ENCODE results near the gene HPCAL1.
"Not testable (repeated sequence)": the region's sequence is repeated elsewhere in the genome, so short reads cannot be mapped to it uniquely, and the experiment has no call there.

Gene HPCAL1

GRCh38 chr2:10263526-10263925, 39.2 kb upstream of the HPCAL1 start:
- H3K23ac ChIP-seq (ENCODE audit: low read length); H2AK5ac ChIP-seq (ENCODE audit: low read length); H3K4me1 ChIP-seq (ENCODE audit: control insufficient read depth, low read depth, low read length); H4K5ac ChIP-seq (ENCODE audit: low read length); H2BK5ac ChIP-seq (ENCODE audit: low read length); H3K4me2 ChIP-seq (ENCODE audit: low read length); H2BK120ac ChIP-seq (ENCODE audit: low read depth, low read length); H3K18ac ChIP-seq (ENCODE audit: low read length); H3K9ac ChIP-seq (ENCODE audit: low read length); H3K4me3 ChIP-seq (ENCODE audit: low read length); H3K56ac ChIP-seq (ENCODE audit: low read length); H3K27me3 ChIP-seq (ENCODE audit: insufficient read depth, low read length, poor library complexity); H3K27ac ChIP-seq (ENCODE audit: low read depth, low read length); H3K79me2 ChIP-seq (ENCODE audit: control insufficient read depth, insufficient read depth, low read length); H3K36me3 ChIP-seq (ENCODE audit: control insufficient read depth, insufficient read depth, low read length); H4K8ac ChIP-seq (ENCODE audit: low read depth, low read length); H2BK15ac ChIP-seq (replicated peaks; ENCODE audit: low read depth); DNase-seq; H3K79me1 ChIP-seq (ENCODE audit: low read length); H3K4ac ChIP-seq (ENCODE audit: low read depth, low read length): not testable (repeated sequence)
- no CpG with 5 or more reads among the region's 5 CpGs for WGBS (ENCODE audit: extremely low coverage, insufficient coverage, low lambda C conversion rate)

- H3K79me1 ChIP-seq (ENCODE audit: low read length), result no peaks in the 10 kb centered on the region
- no peak overlapping the region for H3K18ac ChIP-seq (ENCODE audit: low read length)
- H3K4ac ChIP-seq (ENCODE audit: low read depth, low read length), result no peak overlapping the region
- H3K4me3 ChIP-seq (ENCODE audit: low read length), result no peak overlapping the region
- no peak overlapping the region for H3K56ac ChIP-seq (ENCODE audit: low read length)
- H4K5ac ChIP-seq (ENCODE audit: low read length), result no peak overlapping the region
- H2AK5ac ChIP-seq (ENCODE audit: low read length), result no peak overlapping the region
- no peaks in the 10 kb centered on the region for H3K4me1 ChIP-seq (ENCODE audit: control insufficient read depth, low read depth, low read length)
- no peaks in the 10 kb centered on the region for H3K36me3 ChIP-seq (ENCODE audit: control insufficient read depth, insufficient read depth, low read length)
- no peak overlapping the region for H4K8ac ChIP-seq (ENCODE audit: low read depth, low read length)
- H3K27ac ChIP-seq (ENCODE audit: low read depth, low read length), result no peak overlapping the region
- H3K79me2 ChIP-seq (ENCODE audit: control insufficient read depth, insufficient read depth, low read length), result no peaks in the 10 kb centered on the region
- H2BK5ac ChIP-seq (ENCODE audit: low read length), result no peak overlapping the region
- no peak overlapping the region for H2BK15ac ChIP-seq (replicated peaks; ENCODE audit: low read depth)
- no peak for DNase-seq
- no peak overlapping the region for H3K23ac ChIP-seq (ENCODE audit: low read length)
- H3K9ac ChIP-seq (ENCODE audit: low read length), result no peak overlapping the region
- H3K27me3 ChIP-seq (ENCODE audit: insufficient read depth, low read length, poor library complexity), result no peaks in the 10 kb centered on the region
- no CpG with 5 or more reads among the region's 26 CpGs for WGBS (ENCODE audit: extremely low coverage, insufficient coverage, low lambda C conversion rate)
- H3K4me2 ChIP-seq (ENCODE audit: low read length), result no peak overlapping the region
- H2BK120ac ChIP-seq (ENCODE audit: low read depth, low read length), result no peak overlapping the region
These were observed 38.0 kb upstream of the HPCAL1 start for GRCh38 chr2:10264506-10265328.

GRCh38 chr2:10265329-10266132, 37.2 kb upstream of the HPCAL1 start:
- Histone ChIP-seq H3K79me2 (ENCODE audit: control insufficient read depth, insufficient read depth, low read length) (no peaks in the 10 kb centered on the region), H3K9ac (ENCODE audit: low read length) (no peak overlapping the region), H3K18ac (ENCODE audit: low read length) (no peak overlapping the region), H2BK5ac (ENCODE audit: low read length) (no peak overlapping the region), H3K56ac (ENCODE audit: low read length) (no peak overlapping the region), H3K23ac (ENCODE audit: low read length) (no peak overlapping the region), H2AK5ac (ENCODE audit: low read length) (no peak overlapping the region), H3K27me3 (ENCODE audit: insufficient read depth, low read length, poor library complexity) (no peaks in the 10 kb centered on the region), H3K4me2 (ENCODE audit: low read length) (no peak overlapping the region), H2BK15ac (replicated peaks; ENCODE audit: low read depth) (no peak overlapping the region), H3K36me3 (ENCODE audit: control insufficient read depth, insufficient read depth, low read length) (no peaks in the 10 kb centered on the region), H2BK120ac (ENCODE audit: low read depth, low read length) (no peak overlapping the region), H3K4me3 (ENCODE audit: low read length) (no peak overlapping the region), H3K4ac (ENCODE audit: low read depth, low read length) (no peak overlapping the region), H3K4me1 (ENCODE audit: control insufficient read depth, low read depth, low read length) (no peaks in the 10 kb centered on the region), H3K79me1 (ENCODE audit: low read length) (no peaks in the 10 kb centered on the region), H4K5ac (ENCODE audit: low read length) (no peak overlapping the region), H4K8ac (ENCODE audit: low read depth, low read length) (no peak overlapping the region), H3K27ac (ENCODE audit: low read depth, low read length) (no peak overlapping the region)
- no CpG with 5 or more reads among the region's 18 CpGs for WGBS (ENCODE audit: extremely low coverage, insufficient coverage, low lambda C conversion rate)
- DNase-seq, result no peak

- Histone ChIP-seq H2BK5ac (ENCODE audit: low read length) (no peak overlapping the region), H2BK15ac (replicated peaks; ENCODE audit: low read depth) (no peak overlapping the region), H4K5ac (ENCODE audit: low read length) (no peak overlapping the region), H2BK120ac (ENCODE audit: low read depth, low read length) (no peak overlapping the region), H3K79me1 (ENCODE audit: low read length) (no peaks in the 10 kb centered on the region), H3K27ac (ENCODE audit: low read depth, low read length) (no peak overlapping the region), H3K4me2 (ENCODE audit: low read length) (no peak overlapping the region), H3K4me1 (ENCODE audit: control insufficient read depth, low read depth, low read length) (no peaks in the 10 kb centered on the region), H3K27me3 (ENCODE audit: insufficient read depth, low read length, poor library complexity) (no peaks in the 10 kb centered on the region), H3K56ac (ENCODE audit: low read length) (no peak overlapping the region), H3K36me3 (ENCODE audit: control insufficient read depth, insufficient read depth, low read length) (no peaks in the 10 kb centered on the region), H4K8ac (ENCODE audit: low read depth, low read length) (no peak overlapping the region), H3K4me3 (ENCODE audit: low read length) (no peak overlapping the region), H3K4ac (ENCODE audit: low read depth, low read length) (no peak overlapping the region), H2AK5ac (ENCODE audit: low read length) (no peak overlapping the region), H3K23ac (ENCODE audit: low read length) (no peak overlapping the region), H3K79me2 (ENCODE audit: control insufficient read depth, insufficient read depth, low read length) (no peaks in the 10 kb centered on the region), H3K9ac (ENCODE audit: low read length) (no peak overlapping the region), H3K18ac (ENCODE audit: low read length) (no peak overlapping the region)
- no CpG with 5 or more reads among the region's 10 CpGs for WGBS (ENCODE audit: extremely low coverage, insufficient coverage, low lambda C conversion rate)
- no peak for DNase-seq
These were observed 36.5 kb upstream of the HPCAL1 start for GRCh38 chr2:10266133-10266620.

GRCh38 chr2:10267036-10267435, 35.7 kb upstream of the HPCAL1 start:
- no peak for DNase-seq
- no peak overlapping the region for H2AK5ac ChIP-seq (ENCODE audit: low read length)

More at GRCh38 chr2:10267036-10267435, 35.7 kb upstream of the HPCAL1 start:
- Histone ChIP-seq H2BK15ac (replicated peaks; ENCODE audit: low read depth) (no peak overlapping the region), H3K4me3 (ENCODE audit: low read length) (no peak overlapping the region), H3K27ac (ENCODE audit: low read depth, low read length) (no peak overlapping the region), H3K56ac (ENCODE audit: low read length) (no peak overlapping the region), H3K79me1 (ENCODE audit: low read length) (no peaks in the 10 kb centered on the region), H3K4ac (ENCODE audit: low read depth, low read length) (no peak overlapping the region), H3K23ac (ENCODE audit: low read length) (no peak overlapping the region), H2BK5ac (ENCODE audit: low read length) (no peak overlapping the region), H4K5ac (ENCODE audit: low read length) (no peak overlapping the region), H3K79me2 (ENCODE audit: control insufficient read depth, insufficient read depth, low read length) (no peaks in the 10 kb centered on the region), H2BK120ac (ENCODE audit: low read depth, low read length) (no peak overlapping the region), H3K4me1 (ENCODE audit: control insufficient read depth, low read depth, low read length) (no peaks in the 10 kb centered on the region), H3K4me2 (ENCODE audit: low read length) (no peak overlapping the region), H4K8ac (ENCODE audit: low read depth, low read length) (no peak overlapping the region), H3K9ac (ENCODE audit: low read length) (no peak overlapping the region), H3K27me3 (ENCODE audit: insufficient read depth, low read length, poor library complexity) (no peaks in the 10 kb centered on the region), H3K18ac (ENCODE audit: low read length) (no peak overlapping the region), H3K36me3 (ENCODE audit: control insufficient read depth, insufficient read depth, low read length) (no peaks in the 10 kb centered on the region)
- WGBS (ENCODE audit: extremely low coverage, insufficient coverage, low lambda C conversion rate), result no CpG with 5 or more reads among the region's 6 CpGs
